ENCODE measurements around the gene TEX51.

The TEX51 gene

DNA sequence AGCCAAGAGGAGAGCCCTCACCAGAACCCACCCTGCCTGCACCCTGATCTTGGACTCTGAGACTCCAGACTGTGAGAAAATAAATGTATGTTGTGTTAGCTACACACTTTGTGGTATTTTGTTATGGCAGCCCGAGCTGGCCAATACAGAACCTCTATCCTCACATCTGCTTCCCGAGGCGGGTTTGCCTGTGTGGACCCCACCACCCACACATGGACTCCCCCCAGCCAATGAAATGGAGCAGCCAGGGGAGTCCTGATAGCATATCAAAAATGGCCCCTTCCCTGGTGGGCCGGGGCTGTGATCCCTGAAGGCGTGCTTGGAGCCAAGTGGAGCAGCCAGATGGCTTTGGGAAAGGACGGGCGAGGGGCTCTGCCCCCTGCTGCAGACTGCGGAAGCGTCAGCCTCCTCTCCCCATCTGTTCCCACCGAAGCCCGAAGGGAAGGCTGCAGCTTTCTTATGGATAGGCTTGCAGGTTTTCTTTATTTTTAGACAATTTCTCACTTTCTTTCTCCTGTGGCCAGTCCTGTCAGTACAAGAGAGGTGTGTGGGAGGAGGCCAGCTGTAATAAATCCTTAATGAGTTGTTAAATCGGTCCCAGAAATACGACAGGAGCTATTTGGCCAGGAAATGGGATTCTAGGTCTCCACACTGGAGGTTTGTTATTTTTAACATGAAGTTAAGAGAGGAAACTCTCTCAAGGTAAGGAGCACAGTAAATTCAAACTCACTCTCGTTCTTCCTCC, 34.4 kb downstream of the TEX51 start:
- Histone ChIP-seq H3K36me3 (ENCODE audit: insufficient read depth, low read length) (no peaks in the 10 kb centered on the region), H3K9me3 (ENCODE audit: control insufficient read depth, insufficient read depth, low read length) (no peaks in the 10 kb centered on the region; the same call in 1 of the 2 replicates), H3K4me1 (ENCODE audit: insufficient read depth, low read length) (no peaks in the 10 kb centered on the region), H3K9ac (ENCODE audit: low read depth, low read length) (no peak overlapping the region)

DNA sequence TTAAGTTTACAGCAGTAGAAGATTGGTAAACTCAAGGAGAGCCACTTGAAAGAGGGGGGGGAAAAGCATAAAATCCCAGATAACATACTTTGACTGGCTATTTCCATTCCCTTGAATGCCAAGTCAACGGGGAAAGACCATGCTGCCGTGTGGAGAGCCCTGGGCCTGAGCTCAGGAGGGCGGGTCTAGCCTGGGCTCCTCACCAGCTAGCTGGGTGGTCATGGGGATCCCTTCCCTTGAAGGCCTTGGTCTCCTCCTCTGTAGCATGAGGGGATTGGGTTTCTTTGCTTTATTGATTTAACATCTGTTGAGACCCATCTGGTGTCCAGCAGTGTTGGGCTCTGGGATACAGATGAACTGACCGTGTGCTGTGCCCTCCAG, 35.0 kb downstream of the TEX51 start:
- Histone ChIP-seq H3K9ac (ENCODE audit: low read depth, low read length) (no peak overlapping the region), H3K36me3 (ENCODE audit: insufficient read depth, low read length) (no peaks in the 10 kb centered on the region)

DNA sequence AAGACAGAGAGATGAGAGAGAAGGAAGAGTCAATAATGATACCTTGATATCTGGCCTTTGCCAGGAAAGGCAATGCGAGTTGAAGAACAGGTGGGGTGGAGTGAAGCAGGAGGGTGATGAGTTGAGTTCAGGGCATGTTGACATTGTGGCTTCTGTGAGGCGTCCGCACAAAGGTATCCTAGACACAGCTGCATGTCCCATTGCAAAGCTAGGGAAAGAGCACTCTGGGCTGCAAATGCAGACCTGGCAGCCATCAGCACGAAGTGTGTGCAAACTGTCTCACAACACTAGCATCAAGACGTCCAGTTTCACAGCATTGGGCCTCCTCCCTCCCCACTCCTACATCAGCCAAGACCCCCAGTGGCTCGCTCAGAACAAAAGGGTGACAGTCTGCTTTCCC, 36.1 kb downstream of the TEX51 start:
- Histone ChIP-seq H3K9me3 (ENCODE audit: control insufficient read depth, insufficient read depth, low read length) (no peaks in the 10 kb centered on the region; the same call in 1 of the 2 replicates), H3K9ac (ENCODE audit: low read depth, low read length) (no peak overlapping the region), H3K4me1 (ENCODE audit: insufficient read depth, low read length) (no peaks in the 10 kb centered on the region), H3K36me3 (ENCODE audit: insufficient read depth, low read length) (no peaks in the 10 kb centered on the region)

More for the DNA sequence above, 35.0 kb downstream of the TEX51 start:
- H3K9me3 ChIP-seq (ENCODE audit: control insufficient read depth, insufficient read depth, low read length): no peaks in the 10 kb centered on the region; the same call in 1 of the 2 replicates
- H3K4me1 ChIP-seq (ENCODE audit: insufficient read depth, low read length): no peaks in the 10 kb centered on the region

DNA sequence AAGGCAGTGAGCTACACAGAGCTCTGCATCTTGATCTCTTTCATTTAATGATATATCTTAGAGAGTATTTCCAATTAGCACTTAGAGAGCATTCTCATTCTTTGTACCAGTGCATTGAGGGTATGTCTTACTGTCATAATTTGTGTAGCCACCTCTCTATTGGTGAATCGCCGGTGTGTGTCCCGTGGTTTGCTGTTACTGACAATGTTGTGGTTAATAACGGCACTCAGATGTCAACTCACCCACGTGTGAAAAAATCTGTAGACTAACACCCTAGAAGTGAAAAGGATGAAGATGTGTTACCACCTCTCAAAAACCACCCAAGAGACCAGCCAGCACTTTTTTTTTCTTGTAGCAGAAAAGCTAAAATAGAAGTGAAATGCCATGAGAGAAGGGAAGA, 37.1 kb downstream of the TEX51 start:
- Histone ChIP-seq H3K36me3 (ENCODE audit: insufficient read depth, low read length) (no peaks in the 10 kb centered on the region), H3K9ac (ENCODE audit: low read depth, low read length) (no peak overlapping the region), H3K9me3 (ENCODE audit: control insufficient read depth, insufficient read depth, low read length) (no peaks in the 10 kb centered on the region; the same call in 1 of the 2 replicates), H3K4me1 (ENCODE audit: insufficient read depth, low read length) (no peaks in the 10 kb centered on the region)

DNA sequence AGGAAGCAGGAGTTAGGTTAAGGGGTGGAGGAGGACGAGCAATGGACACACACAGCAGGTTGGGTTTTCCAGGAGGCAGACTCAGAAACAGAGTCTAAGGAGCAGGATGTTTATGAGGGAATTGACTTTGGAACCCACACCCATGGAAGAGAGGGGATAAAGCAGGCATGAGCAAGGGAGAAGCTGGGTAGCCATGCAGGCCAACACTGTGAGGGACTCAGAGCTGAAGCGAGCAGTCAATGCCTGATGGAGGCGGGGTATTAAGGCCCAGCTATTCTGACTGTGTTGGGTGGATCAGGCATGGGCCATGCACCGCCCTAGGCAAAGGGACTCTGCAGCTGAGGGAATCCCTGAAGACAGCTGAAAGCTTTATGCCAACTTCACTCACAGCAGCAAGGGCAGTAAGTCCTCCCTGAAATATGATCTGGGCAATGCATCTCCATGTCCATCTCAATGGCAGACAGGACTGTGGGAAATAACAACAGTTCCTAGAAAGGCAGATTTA, 37.6 kb downstream of the TEX51 start:
- Histone ChIP-seq H3K4me1 (ENCODE audit: insufficient read depth, low read length) (no peaks in the 10 kb centered on the region), H3K9me3 (ENCODE audit: control insufficient read depth, insufficient read depth, low read length) (no peaks in the 10 kb centered on the region; the same call in 1 of the 2 replicates), H3K9ac (ENCODE audit: low read depth, low read length) (no peak overlapping the region), H3K36me3 (ENCODE audit: insufficient read depth, low read length) (no peaks in the 10 kb centered on the region)

DNA sequence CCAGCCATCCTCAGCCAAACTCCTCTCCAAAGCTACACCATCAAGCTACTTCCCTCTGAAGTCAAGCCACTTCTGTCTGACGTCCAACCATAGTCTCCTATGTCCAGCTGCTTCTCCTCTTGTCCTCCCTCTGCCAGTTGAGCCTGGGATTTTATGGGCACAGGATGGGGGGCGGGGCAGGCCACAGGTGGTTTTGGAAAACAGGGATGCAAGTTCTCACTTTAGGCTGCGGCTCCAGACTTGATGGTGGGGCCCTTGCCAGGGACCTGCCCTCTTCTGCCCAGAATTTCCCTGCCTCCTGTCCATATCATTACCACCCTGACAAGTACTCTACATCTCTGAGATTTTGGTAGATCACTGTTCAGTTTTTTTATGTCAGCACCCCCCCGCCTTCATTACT, 41.6 kb downstream of the TEX51 start:
- H3K4me1 ChIP-seq (ENCODE audit: insufficient read depth, low read length): no peaks in the 10 kb centered on the region
- no peak overlapping the region for H3K9ac ChIP-seq (ENCODE audit: low read depth, low read length)
- peaks cover 17% of the 10 kb centered on the region for H3K9me3 ChIP-seq (ENCODE audit: control insufficient read depth, insufficient read depth, low read length)
- H3K36me3 ChIP-seq (ENCODE audit: insufficient read depth, low read length): no peaks in the 10 kb centered on the region; the same call in 1 of the 2 replicates

DNA sequence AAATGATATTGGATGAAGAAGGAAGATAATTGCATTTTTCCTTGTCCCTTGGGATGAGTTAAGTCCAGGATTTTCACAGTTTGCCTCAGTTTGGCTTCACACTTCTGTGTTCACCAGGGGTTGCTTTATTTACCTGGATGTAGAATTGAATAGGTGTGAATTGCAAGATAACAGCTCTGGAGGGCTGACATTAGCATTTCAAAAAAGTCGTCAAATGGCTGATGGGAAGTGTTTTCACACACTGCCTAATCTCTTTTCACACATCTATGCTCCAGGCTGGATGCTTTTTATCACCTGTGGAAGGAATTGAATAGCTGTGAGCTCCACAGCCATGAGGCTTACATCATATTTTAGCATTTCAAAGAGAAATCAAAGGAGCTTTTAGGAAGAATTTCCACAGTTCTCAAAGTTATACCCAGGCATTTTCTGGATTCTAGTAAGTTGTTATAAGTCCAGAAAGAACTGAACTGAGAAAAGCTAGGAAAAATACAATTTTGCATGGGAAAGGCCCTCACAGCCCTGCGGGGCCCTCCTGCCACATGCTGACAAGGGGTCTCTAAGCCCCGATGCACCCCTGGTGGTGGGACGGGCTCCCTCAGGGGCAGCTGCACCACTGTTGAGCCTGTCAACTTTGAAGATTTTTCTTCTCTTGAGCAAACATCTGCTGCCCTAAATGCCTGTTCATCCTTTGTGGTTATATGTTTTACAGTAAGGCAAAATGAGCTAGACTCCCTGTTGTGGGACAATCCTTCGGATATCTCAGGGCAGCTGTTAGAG, 43.9 kb downstream of the TEX51 start:
- H3K4me1 ChIP-seq (ENCODE audit: insufficient read depth, low read length): no peaks in the 10 kb centered on the region
- H3K9me3 ChIP-seq (ENCODE audit: control insufficient read depth, insufficient read depth, low read length): peaks cover 17% of the 10 kb centered on the region
- H3K36me3 ChIP-seq (ENCODE audit: insufficient read depth, low read length): no peaks in the 10 kb centered on the region; the same call in 1 of the 2 replicates
- H3K9ac ChIP-seq (ENCODE audit: low read depth, low read length): no peak overlapping the region

DNA sequence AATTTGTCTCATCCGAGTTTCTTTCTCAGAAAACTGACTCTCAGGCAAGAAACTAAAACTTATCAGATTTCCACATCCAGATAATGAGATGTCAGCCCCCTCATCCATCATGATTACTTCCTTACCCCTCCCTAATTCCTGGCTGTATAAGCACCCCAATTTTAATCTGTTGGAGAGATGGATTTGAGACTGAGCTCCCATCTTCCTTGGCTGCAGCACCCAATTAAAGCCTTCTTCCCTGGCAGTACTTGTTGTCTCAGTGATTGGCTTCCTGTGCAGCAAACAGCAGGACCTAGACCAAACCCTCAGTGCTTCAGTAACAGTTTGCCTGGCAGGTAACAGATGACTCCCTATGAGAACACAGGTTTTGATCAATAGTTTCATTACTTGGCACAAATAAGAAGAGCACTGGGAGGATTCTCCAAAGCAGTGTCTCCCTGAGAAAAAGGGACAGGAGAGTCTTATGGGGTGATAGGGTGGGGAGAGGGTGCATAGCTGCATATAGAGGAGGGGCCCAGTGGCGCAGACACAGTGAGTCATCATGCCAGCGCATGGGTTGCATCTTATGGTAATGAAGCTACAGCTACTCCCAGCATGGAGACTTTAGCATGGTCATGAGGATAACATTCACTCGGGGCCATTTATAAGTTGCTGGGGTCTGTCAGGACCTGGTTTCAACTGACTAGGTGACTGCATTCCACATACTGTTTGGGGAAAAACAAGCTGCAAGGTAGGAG, 45.1 kb downstream of the TEX51 start:
- peaks cover 17% of the 10 kb centered on the region for H3K9me3 ChIP-seq (ENCODE audit: control insufficient read depth, insufficient read depth, low read length)
- H3K4me1 ChIP-seq (ENCODE audit: insufficient read depth, low read length): no peaks in the 10 kb centered on the region
- H3K36me3 ChIP-seq (ENCODE audit: insufficient read depth, low read length): no peaks in the 10 kb centered on the region; the same call in 1 of the 2 replicates
- H3K9ac ChIP-seq (ENCODE audit: low read depth, low read length): no peak overlapping the region

DNA sequence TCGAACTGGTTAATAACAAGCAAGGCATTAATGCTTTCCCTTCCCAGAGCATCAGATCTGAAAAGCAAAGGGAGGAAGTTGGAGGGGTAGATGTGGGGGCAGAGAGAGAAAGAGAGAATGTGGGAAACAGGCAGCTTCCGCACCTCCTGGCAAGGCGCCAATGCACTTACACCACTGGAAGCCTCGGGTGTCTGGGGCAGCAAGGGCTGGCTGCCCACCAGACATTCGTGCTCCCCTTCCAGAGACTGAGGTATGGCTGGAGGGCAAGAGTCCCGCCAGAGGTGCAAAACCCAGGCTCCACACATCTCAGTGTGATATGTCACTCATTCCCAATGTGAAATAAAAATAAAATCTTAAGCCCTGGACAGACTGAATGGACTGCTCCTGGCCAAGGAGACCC, 46.4 kb downstream of the TEX51 start:
- H3K9me3 ChIP-seq (ENCODE audit: control insufficient read depth, insufficient read depth, low read length): peaks cover 17% of the 10 kb centered on the region

DNA sequence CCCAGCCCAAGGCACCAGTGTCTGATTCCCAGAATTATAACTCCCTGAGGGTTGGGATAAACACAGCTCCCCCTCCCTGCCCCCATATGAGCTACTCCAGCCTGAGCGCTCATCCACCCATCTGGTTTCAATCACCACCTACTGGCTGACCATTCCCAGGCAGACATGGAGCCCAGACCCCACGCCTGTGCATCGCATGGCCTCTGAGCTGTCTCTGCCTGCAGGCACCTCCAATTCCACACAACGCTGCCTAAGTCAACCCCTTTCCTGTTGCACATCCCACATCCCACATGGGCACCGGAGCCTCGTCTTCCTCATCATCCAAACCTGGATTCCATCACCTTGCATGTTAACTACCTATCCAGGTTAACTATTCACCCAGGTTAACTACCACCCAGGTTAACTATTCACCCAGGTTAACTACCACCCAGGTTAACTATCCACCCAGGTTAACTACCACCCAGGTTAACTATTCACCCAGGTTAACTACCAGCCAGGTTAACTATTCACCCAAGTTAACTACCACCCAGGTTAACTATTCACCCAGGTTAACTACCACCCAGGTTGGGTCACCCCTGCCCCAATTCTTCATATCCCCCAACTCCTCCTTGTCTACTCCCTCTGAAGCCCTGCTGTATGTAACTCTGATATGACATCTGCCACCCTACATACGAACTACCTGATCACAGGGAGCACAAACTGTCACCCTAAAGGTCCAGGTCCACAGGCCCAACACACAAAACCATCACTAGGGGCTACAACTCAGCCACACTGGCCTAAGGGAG, 47.8 kb downstream of the TEX51 start:
- Histone ChIP-seq H3K36me3 (ENCODE audit: insufficient read depth, low read length) (no peaks in the 10 kb centered on the region; the same call in 1 of the 2 replicates), H3K4me1 (ENCODE audit: insufficient read depth, low read length) (no peaks in the 10 kb centered on the region), H3K9me3 (ENCODE audit: control insufficient read depth, insufficient read depth, low read length) (peaks cover 17% of the 10 kb centered on the region), H3K9ac (ENCODE audit: low read depth, low read length) (no peak overlapping the region)

More for the DNA sequence above, 46.4 kb downstream of the TEX51 start:
- no peaks in the 10 kb centered on the region for H3K4me1 ChIP-seq (ENCODE audit: insufficient read depth, low read length)
- H3K36me3 ChIP-seq (ENCODE audit: insufficient read depth, low read length): no peaks in the 10 kb centered on the region; the same call in 1 of the 2 replicates
- H3K9ac ChIP-seq (ENCODE audit: low read depth, low read length): no peak overlapping the region

DNA sequence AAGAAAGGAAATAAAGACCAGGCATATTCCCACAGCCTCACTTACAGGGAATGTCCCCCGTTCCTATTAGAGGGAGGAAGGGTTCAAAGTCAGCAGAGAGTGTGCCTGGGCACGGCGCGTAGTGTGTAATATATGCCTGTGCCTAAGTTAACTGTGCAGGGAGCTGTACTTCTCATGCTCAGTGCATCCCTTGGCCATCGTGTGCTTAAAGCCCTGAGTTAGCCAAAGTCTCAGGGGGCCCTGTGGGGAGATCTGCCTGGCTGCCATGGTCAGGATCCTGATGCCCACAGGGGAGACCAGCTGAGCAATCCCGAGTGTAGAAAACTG, 48.4 kb downstream of the TEX51 start:
- no peaks in the 10 kb centered on the region; the same call in 1 of the 2 replicates for H3K36me3 ChIP-seq (ENCODE audit: insufficient read depth, low read length)
- H3K9ac ChIP-seq (ENCODE audit: low read depth, low read length): no peak overlapping the region
- H3K9me3 ChIP-seq (ENCODE audit: control insufficient read depth, insufficient read depth, low read length): peaks cover 12% of the 10 kb centered on the region
- no peaks in the 10 kb centered on the region for H3K4me1 ChIP-seq (ENCODE audit: insufficient read depth, low read length)

DNA sequence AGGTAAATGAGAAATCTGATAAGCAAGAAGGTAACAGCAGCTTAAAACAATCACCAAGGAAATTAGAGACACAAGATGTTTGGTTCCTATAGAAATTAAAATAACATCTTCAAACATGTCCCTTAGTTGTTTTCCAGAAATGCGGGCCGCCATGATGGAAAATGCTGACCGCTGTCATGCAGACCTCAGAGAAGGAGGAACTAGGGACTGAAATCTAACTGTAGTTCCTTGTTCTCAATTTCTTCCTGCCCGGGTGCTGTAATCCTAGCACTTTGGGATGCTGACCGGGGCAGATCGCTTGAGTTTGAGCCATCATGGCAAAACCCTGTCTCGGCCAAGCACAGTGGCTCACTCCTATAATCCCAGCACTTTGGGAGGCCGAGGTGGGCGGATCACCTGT, 51.1 kb downstream of the TEX51 start:
- no peaks in the 10 kb centered on the region for H3K4me1 ChIP-seq (ENCODE audit: insufficient read depth, low read length)
- no peaks in the 10 kb centered on the region for H3K36me3 ChIP-seq (ENCODE audit: insufficient read depth, low read length)
- H3K9ac ChIP-seq (ENCODE audit: low read depth, low read length): no peak overlapping the region
- no peaks in the 10 kb centered on the region; the same call in 1 of the 2 replicates for H3K9me3 ChIP-seq (ENCODE audit: control insufficient read depth, insufficient read depth, low read length)

DNA sequence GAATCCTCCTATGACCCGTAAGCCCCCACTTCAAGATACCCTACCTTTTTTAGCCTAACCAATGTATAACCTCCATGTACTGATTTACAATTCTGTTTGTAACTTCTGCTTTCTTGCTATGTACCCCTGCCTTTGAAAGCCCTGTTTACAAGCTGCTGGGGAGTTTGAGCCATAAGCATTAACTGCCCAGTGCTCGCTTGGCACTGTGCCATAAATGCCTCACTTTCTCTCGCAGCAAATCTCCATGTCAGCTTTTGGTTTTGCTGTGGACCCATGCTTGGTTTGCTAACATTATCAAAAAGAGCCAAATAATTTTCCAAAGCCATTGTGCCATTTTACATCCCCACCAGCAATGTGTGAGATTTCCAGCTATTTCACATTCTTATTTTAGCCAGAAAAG, 51.8 kb downstream of the TEX51 start:
- H3K9me3 ChIP-seq (ENCODE audit: control insufficient read depth, insufficient read depth, low read length): no peaks in the 10 kb centered on the region
- H3K36me3 ChIP-seq (ENCODE audit: insufficient read depth, low read length): no peaks in the 10 kb centered on the region
- no peaks in the 10 kb centered on the region for H3K4me1 ChIP-seq (ENCODE audit: insufficient read depth, low read length)

More for the DNA sequence above, 51.8 kb downstream of the TEX51 start:
- no peak overlapping the region for H3K9ac ChIP-seq (ENCODE audit: low read depth, low read length)

Measured in ES-I3 (cell line).